DLD1 (cell line): ENCODE measurements around the gene PTAR1.

Experiments used
- in situ Hi-C: cut with HindIII; loops from 2 replicates; pipeline ENCODE4 v1.10.0; 2017; ENCODE audit warnings: low sequenced_read_pairs

The PTAR1 gene

GRCh38 chr9:69755205-69755604, 4.6 kb downstream of the PTAR1 start:
- in situ Hi-C loops, result no loop called here

GRCh38 chr9:69753830-69754229, 6.0 kb downstream of the PTAR1 start:
- in situ Hi-C loops, result no loop called here

GRCh38 chr9:69750085-69750484, 9.7 kb downstream of the PTAR1 start:
- in situ Hi-C loops, result no loop called here

- in situ Hi-C loops, result no loop called here
Observed at GRCh38 chr9:69748304-69748703, 11.5 kb downstream of the PTAR1 start.

- in situ Hi-C loops, result no loop called here
Observed at GRCh38 chr9:69746859-69747560, 12.8 kb downstream of the PTAR1 start.

GRCh38 chr9:69745716-69746437, 13.9 kb downstream of the PTAR1 start:
- in situ Hi-C loops, result no loop called here

- in situ Hi-C loops, result no loop called here
Observed at GRCh38 chr9:69744688-69745380, 15.0 kb downstream of the PTAR1 start.

- in situ Hi-C loops, result no loop called here
Observed at GRCh38 chr9:69743930-69744329, 15.9 kb downstream of the PTAR1 start.

GRCh38 chr9:69740872-69741505, 18.8 kb downstream of the PTAR1 start:
- in situ Hi-C loops, result no loop called here

GRCh38 chr9:69731348-69731747, 28.5 kb downstream of the PTAR1 start:
- in situ Hi-C loops, result no loop called here

GRCh38 chr9:69719983-69720382, 39.8 kb downstream of the PTAR1 start:
- in situ Hi-C loops, result no loop called here

- in situ Hi-C loops, result no loop called here
Observed at GRCh38 chr9:69719367-69719766, 40.4 kb downstream of the PTAR1 start.

GRCh38 chr9:69718218-69718617, 41.6 kb downstream of the PTAR1 start:
- in situ Hi-C loops, result no loop called here

- in situ Hi-C loops, result no loop called here
Observed at GRCh38 chr9:69715825-69716224, 44.0 kb downstream of the PTAR1 start.

- in situ Hi-C loops, result no loop called here
Observed at GRCh38 chr9:69715096-69715495, 44.7 kb downstream of the PTAR1 start.

GRCh38 chr9:69697475-69697874, 62.3 kb downstream of the PTAR1 start:
- in situ Hi-C loops, result no loop called here

GRCh38 chr9:69696802-69697201, 63.0 kb downstream of the PTAR1 start:
- in situ Hi-C loops, result no loop called here

- in situ Hi-C loops, result no loop called here
Observed at GRCh38 chr9:69689991-69690538, 69.7 kb downstream of the PTAR1 start.

GRCh38 chr9:69683927-69684326, 75.9 kb downstream of the PTAR1 start:
- in situ Hi-C loops, result no loop called here

- in situ Hi-C loops, result no loop called here
Observed at GRCh38 chr9:69678843-69679538, 80.8 kb downstream of the PTAR1 start.

- in situ Hi-C loops, result no loop called here
Observed at GRCh38 chr9:69677931-69678330, 81.9 kb downstream of the PTAR1 start.
